Peyer's patch (tissue), 4 donors: ENCODE data around the gene ARHGEF1. TPM values are rescaled to one million over a fixed set of nuclear protein-coding genes. Genes with fewer than 3 reads are reported as not detected.

Experiments
- DNase-seq, 3 donors: peaks; one replicate each; pipeline ENCODE4 v3.0.0-alpha.2; 2017 to 2019
- H3K27ac ChIP-seq, 4 donors: fragments of 200-600 bp; sonication (generic); one replicate each; pipeline ENCODE4 v1.5.1; 2016 to 2019
- H3K27me3 ChIP-seq, 2 donors: fragments of 200-600 bp; sonication (generic); one replicate each; pipeline ENCODE4 v1.5.1; 2019
- H3K36me3 ChIP-seq, 3 donors: fragments of 200-600 bp; sonication (generic); one replicate each; pipeline ENCODE4 v1.5.1; 2016 to 2019
- H3K4me1 ChIP-seq, 4 donors: fragments of 200-600 bp; sonication (generic); one replicate each; pipeline ENCODE4 v1.5.1; 2016 to 2019
- H3K4me3 ChIP-seq, 4 donors: fragments of 200-600 bp; sonication (generic); 1 replicate in 3 of 4; 2 replicates in 1 of 4; pipeline ENCODE4 v1.5.1; 2016 to 2019; ENCODE audit warnings: mild to moderate bottlenecking in 1 of 4
- H3K9me3 ChIP-seq, 4 donors: fragments of 200-600 bp; sonication (generic); one replicate each; pipeline ENCODE4 v1.5.1; 2016 to 2019; ENCODE audit warnings: mild to moderate bottlenecking in 1 of 4
- POLR2A ChIP-seq, 2 donors: fragments of 450-650 bp; IDR thresholded peaks; one replicate each; pipeline ENCODE4 v1.5.1; 2017; ENCODE audit warnings: antibody characterized with exemption in 2 of 2, mild to moderate bottlenecking in 2 of 2, moderate library complexity in 2 of 2
- total RNA-seq, 4 donors: library from RNA; depleted of rRNA; stranded (reverse); fragments of >200 nt; gene quantifications; one replicate each; pipeline ENCODE4 v1.1.0, GENCODE V29; 2016
- TF ChIP-seq, protein P1 (sequence below), 6 experiments: fragments of 450-650 bp in 4 of 6; fragments of 200-600 bp in 2 of 6; sonication (generic) in 1 of 6; IDR thresholded peaks; one replicate each; pipeline ENCODE4 v1.5.1; 2017 to 2019; ENCODE audit warnings: antibody characterized with exemption in 6 of 6, mild to moderate bottlenecking in 3 of 6, moderate library complexity in 1 of 6

The ARHGEF1 gene
- total RNA-seq, 4 donors from 2014 or later, result 90.0 to 368 (median 148) TPM

DNA sequence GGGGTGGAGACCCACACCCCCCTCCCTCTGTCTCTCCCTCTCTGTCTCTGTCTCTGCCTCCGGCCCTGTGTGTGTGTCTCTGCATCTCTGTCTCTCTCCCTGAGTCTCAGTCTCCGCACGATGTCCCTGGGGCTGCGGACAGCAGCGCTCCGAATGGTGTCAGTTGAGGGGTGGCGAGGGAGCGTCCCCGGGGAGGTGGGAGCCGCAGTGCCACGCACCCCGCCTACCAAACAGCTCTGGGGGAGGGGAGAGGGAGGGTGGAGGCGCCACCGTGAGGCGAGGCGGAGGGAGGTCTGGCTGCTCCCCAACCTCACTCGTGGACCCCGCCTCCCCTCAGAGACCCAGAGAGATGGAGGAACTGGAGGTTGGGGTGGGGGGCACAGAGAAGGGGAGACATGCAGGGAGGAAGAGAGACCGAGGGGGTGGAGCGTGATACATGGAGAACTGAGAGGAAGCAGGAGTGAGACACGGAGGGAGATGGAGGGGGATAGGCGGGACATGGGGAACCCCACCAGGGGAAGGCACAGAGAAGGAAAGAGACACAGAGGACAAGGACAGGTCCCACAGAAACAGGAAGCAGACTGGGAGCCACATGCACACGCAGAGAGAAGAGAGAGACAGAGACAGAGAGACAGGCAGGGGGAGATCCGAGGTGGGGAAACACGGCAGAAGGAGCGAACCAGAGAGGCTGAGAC lies 38.0 kb downstream of the ARHGEF1 start:
- TF ChIP-seq POLR2A (IDR thresholded peaks at IDR 0.05), result no peak
- TF ChIP-seq, protein P1, sequence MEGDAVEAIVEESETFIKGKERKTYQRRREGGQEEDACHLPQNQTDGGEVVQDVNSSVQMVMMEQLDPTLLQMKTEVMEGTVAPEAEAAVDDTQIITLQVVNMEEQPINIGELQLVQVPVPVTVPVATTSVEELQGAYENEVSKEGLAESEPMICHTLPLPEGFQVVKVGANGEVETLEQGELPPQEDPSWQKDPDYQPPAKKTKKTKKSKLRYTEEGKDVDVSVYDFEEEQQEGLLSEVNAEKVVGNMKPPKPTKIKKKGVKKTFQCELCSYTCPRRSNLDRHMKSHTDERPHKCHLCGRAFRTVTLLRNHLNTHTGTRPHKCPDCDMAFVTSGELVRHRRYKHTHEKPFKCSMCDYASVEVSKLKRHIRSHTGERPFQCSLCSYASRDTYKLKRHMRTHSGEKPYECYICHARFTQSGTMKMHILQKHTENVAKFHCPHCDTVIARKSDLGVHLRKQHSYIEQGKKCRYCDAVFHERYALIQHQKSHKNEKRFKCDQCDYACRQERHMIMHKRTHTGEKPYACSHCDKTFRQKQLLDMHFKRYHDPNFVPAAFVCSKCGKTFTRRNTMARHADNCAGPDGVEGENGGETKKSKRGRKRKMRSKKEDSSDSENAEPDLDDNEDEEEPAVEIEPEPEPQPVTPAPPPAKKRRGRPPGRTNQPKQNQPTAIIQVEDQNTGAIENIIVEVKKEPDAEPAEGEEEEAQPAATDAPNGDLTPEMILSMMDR (IDR thresholded peaks at IDR 0.05), result no peak
- DNase-seq, result no peak
- Histone ChIP-seq H3K4me1 (no peaks in the 10 kb centered on the region), H3K9me3 (no peaks in the 10 kb centered on the region), H3K36me3 (no peaks in the 10 kb centered on the region), H3K27ac (no peak overlapping the region), H3K27me3 (peaks cover 0 to 26% of the 10 kb centered on the region in 2 donors), H3K4me3 (no peak overlapping the region)

DNA sequence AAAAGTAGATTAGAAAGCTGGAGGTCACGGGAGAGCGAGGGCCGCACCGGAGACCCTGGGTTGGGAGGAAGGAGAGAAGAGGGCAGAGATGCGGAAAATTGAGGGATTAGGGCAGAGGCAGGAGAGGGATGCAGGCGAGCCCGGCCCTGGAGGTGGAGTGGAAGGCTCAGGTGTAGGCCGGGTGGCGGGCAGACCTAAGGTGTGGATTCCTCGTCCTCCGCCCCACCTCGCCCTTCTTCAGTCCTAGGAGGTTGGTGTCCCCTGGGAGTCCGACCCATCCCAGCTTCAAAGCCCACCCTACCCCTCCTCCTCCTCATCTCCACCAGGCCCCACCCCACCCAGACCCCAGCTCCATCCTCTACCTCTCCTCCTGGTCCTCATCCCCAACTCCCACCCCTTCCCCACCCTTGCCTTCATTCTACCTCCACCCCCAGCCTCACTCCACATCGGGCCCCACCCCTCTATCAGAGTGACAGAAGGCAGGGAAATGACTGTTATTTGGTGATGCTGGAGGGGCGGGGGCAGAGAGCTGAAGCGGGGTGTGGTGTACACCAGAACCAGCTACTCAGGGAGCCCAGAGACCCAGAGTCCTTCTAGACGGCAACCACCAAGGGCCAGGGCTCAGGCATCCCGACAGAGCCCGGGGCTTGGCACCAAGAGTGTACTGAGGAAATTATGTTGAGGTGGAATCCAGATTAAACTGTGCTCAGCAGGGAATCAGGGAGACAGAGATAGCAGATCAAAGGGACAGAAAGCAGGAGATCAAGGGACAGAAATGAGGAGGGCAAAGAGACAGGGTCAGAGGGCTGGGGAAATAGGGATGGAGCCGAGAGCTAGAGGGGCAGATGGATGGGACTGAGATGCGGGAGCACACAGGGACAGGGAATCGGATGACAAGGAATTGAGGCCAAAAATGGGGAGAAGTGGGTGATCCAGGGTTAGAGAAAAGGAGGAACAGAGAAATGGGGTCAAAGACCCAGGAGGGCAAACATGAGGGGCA lies 38.9 kb downstream of the ARHGEF1 start:
- Histone ChIP-seq H3K36me3 (no peaks in the 10 kb centered on the region), H3K27me3 (peaks cover 0 to 28% of the 10 kb centered on the region in 2 donors), H3K27ac (no peak overlapping the region), H3K4me3 (no peak overlapping the region), H3K9me3 (no peaks in the 10 kb centered on the region), H3K4me1 (no peaks in the 10 kb centered on the region)
- no peak for DNase-seq
- TF ChIP-seq, protein P1 (IDR thresholded peaks at IDR 0.05), result no peak
- no peak for TF ChIP-seq POLR2A (IDR thresholded peaks at IDR 0.05)

DNA sequence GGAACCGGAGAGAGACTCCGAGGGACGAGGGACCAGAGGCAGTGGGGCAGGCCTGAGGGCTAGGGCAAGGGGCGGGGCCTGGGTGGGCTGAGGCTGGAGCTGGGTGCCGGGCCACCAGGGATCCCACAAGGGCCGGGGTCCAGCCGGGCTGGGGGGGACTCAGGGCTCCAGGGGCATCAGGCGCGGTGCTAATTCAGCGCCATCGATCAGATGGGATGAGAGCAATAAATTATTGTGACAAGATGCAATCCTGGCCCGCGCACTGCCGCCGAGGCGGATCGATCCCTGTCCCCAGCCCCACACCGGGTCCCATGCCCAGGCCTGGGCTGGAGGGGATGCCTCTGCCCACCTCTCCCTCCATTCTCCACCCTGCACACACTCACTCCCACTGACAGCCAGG lies 39.6 kb downstream of the ARHGEF1 start:
- no peak overlapping the region for H3K4me3 ChIP-seq
- H3K4me1 ChIP-seq, result peaks cover 0 to 6% (median under 1%) of the 10 kb centered on the region in 4 donors
- DNase-seq, result no peak
- TF ChIP-seq POLR2A (IDR thresholded peaks at IDR 0.05), result no peak
- TF ChIP-seq, protein P1 (IDR thresholded peaks at IDR 0.05), result no peak
- H3K36me3 ChIP-seq, result no peaks in the 10 kb centered on the region
- H3K27ac ChIP-seq, result no peak overlapping the region
- H3K27me3 ChIP-seq, result peaks cover 0 to 34% of the 10 kb centered on the region in 2 donors
- H3K9me3 ChIP-seq, result no peaks in the 10 kb centered on the region

DNA sequence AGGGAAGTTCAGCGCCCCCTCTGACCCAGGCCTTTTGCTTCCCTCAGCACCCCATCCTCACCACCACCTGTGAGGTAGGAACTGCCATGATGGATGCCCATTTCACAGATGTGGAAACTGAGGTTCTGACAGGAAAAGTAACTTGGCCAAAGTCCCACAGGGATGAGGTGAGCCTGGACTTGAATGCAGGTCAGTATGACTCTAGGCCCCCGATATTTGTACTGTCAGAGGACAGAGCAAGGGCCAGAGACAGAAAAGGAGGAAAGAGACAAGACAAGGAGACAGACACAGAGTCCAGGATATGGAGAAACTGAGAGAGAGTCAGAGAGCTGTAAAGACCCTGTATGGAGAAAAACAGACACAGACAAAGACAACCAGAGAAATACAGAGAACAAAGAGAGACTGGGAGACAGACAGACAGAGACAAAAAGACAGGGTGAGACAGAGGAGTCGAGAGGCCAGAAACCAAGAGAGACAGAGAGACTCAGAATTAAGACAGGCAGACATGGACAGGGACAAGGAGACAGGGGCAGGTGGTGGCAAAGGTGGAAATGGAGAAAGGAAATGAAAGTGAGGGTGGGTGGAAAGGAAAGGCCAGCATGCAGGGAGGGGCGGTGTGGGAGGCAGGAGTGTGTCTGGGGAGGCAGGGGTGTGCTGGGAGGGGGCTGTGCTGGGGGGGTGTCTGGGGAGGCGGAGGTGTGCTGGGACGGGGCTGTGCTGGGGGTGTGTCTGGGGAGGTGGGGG lies 40.2 kb downstream of the ARHGEF1 start:
- TF ChIP-seq POLR2A (IDR thresholded peaks at IDR 0.05), result no peak
- TF ChIP-seq, protein P1 (IDR thresholded peaks at IDR 0.05), result no peak
- peaks cover 0 to 39% of the 10 kb centered on the region in 2 donors for H3K27me3 ChIP-seq

More for the DNA sequence above, 40.2 kb downstream of the ARHGEF1 start:
- H3K4me3 ChIP-seq, result no peak overlapping the region
- no peak for DNase-seq
- no peak overlapping the region for H3K27ac ChIP-seq
- H3K9me3 ChIP-seq, result no peaks in the 10 kb centered on the region
- no peaks in the 10 kb centered on the region for H3K36me3 ChIP-seq
- H3K4me1 ChIP-seq, result peaks cover 0 to 11% (median 4%) of the 10 kb centered on the region in 4 donors
